Measurements from ENCODE around the gene ATP5PF.

The ATP5PF gene

GRCh38 chr21:25682382-25682781 is 52.3 kb downstream of the ATP5PF start:
- DNase-seq (ENCODE audit: low spot score) = no peak
- Histone ChIP-seq H3K4me3 (no peak overlapping the region), H3K27ac (no peak overlapping the region)
- TF ChIP-seq, protein P1, sequence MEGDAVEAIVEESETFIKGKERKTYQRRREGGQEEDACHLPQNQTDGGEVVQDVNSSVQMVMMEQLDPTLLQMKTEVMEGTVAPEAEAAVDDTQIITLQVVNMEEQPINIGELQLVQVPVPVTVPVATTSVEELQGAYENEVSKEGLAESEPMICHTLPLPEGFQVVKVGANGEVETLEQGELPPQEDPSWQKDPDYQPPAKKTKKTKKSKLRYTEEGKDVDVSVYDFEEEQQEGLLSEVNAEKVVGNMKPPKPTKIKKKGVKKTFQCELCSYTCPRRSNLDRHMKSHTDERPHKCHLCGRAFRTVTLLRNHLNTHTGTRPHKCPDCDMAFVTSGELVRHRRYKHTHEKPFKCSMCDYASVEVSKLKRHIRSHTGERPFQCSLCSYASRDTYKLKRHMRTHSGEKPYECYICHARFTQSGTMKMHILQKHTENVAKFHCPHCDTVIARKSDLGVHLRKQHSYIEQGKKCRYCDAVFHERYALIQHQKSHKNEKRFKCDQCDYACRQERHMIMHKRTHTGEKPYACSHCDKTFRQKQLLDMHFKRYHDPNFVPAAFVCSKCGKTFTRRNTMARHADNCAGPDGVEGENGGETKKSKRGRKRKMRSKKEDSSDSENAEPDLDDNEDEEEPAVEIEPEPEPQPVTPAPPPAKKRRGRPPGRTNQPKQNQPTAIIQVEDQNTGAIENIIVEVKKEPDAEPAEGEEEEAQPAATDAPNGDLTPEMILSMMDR (IDR thresholded peaks at IDR 0.05) = no peak

DNA sequence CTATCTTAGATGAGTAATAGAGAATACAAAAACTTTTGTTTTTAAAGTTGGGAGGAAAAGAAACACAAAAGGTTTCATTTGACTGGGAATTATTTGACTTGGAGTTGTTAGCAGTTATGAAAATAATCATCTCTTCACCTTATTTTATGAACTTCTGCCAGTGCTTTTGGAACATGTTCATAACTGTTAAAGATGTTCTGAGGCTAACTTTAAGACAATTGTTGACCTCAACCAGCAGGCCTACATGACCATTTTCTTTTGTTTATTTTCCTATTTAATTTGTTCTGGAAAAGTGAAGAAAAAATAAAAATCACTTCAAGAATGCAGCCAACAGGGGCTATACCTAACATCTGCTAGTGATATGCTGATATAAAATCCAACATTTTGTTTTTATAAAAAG is 58.3 kb downstream of the ATP5PF start:
- H3K4me3 ChIP-seq = no peak overlapping the region
- no peak for DNase-seq (ENCODE audit: low spot score)
- TF ChIP-seq, protein P1 (IDR thresholded peaks at IDR 0.05) = no peak
- no peak overlapping the region for H3K27ac ChIP-seq
